ENCODE measurements around the gene TMEM87B. TPM values are rescaled to one million over a fixed set of nuclear protein-coding genes. Genes with fewer than 3 reads are reported as not detected.

The TMEM87B gene
- total RNA-seq, 1 experiment from 2014 or later = 10.5 TPM

- H3K4me1 ChIP-seq (ENCODE audit: insufficient read depth, low read length) = peaks cover 3% of the 10 kb centered on the region; the same call in 1 of the 2 replicates
- Mint-ChIP-seq H3K36me3 (ENCODE audit: insufficient read depth in 1 of 3, low read depth in 3 of 3) (no peaks in the 10 kb centered on the region; a peak in 1 of 7 replicates), H3K4me3 (no peak overlapping the region), H3K27ac (no peak overlapping the region), H3K9me3 (no peaks in the 10 kb centered on the region), H3K27me3 (ENCODE audit: low read depth) (no peaks in the 10 kb centered on the region; the same call in 1 of the 2 replicates), H3K4me1 (peaks cover 21 to 24% of the 10 kb centered on the region in 2 experiments)
- no peak overlapping the region for H2AK5ac ChIP-seq (ENCODE audit: insufficient read length, low read length)
- no peak overlapping the region for H2BK20ac ChIP-seq (ENCODE audit: low read depth, low read length, poor library complexity, severe bottlenecking)
- H3K79me1 ChIP-seq (ENCODE audit: insufficient read depth, low read depth, low read length, poor library complexity, severe bottlenecking) = no peaks in the 10 kb centered on the region
- H2BK5ac ChIP-seq (ENCODE audit: insufficient read length, low read length) = no peak overlapping the region
- no peak overlapping the region for H3K4me2 ChIP-seq (ENCODE audit: insufficient read depth, insufficient read length, low read length)
- H3T11ph ChIP-seq (ENCODE audit: low read length) = no peak overlapping the region
- H3K23ac ChIP-seq (ENCODE audit: insufficient read length, low read depth, low read length) = no peak overlapping the region
- DNase-seq = no peak
- no peak overlapping the region for H3K27ac ChIP-seq (ENCODE audit: insufficient read length, low read depth, low read length)
- H2AFZ ChIP-seq (ENCODE audit: low read length) = no peak overlapping the region
- H2BK15ac ChIP-seq (ENCODE audit: low read depth, low read length) = no peak overlapping the region
- H4K91ac ChIP-seq (ENCODE audit: insufficient read length, low read depth, low read length) = no peak overlapping the region
- H4K20me1 ChIP-seq (ENCODE audit: control insufficient read depth, insufficient read depth, insufficient read length) = no peaks in the 10 kb centered on the region
- H3K27me3 ChIP-seq (ENCODE audit: insufficient read depth, low read length) = no peaks in the 10 kb centered on the region
- no peak overlapping the region for H3K4ac ChIP-seq (ENCODE audit: low read depth, low read length)
- no peak overlapping the region for H3K56ac ChIP-seq (ENCODE audit: insufficient read length, low read depth, low read length)
- no peak overlapping the region for H4K8ac ChIP-seq (replicated peaks; ENCODE audit: insufficient read length, low read depth, low read length)
- no peak overlapping the region for H3K14ac ChIP-seq (ENCODE audit: insufficient read depth, low read length)
- no CpG with 5 or more reads among the region's 12 CpGs for WGBS (ENCODE audit: extremely low coverage, insufficient read length, low lambda C conversion rate)
- H3K23me2 ChIP-seq (ENCODE audit: insufficient read length, low read depth, low read length, poor library complexity, severe bottlenecking) = no peaks in the 10 kb centered on the region
- no peak overlapping the region for H3K9ac ChIP-seq (ENCODE audit: extremely low read depth, insufficient read length, low read length)
- H3K79me2 ChIP-seq (ENCODE audit: insufficient read depth, low read length) = no peaks in the 10 kb centered on the region
- no peaks in the 10 kb centered on the region for H3K9me3 ChIP-seq (ENCODE audit: control insufficient read depth, low read depth, low read length)
- no peak overlapping the region for H2BK120ac ChIP-seq (ENCODE audit: low read depth, low read length, poor library complexity, severe bottlenecking)
- H4K5ac ChIP-seq (ENCODE audit: insufficient read length, low read depth, low read length) = no peak overlapping the region
- no peak overlapping the region for H2BK12ac ChIP-seq (ENCODE audit: insufficient read length, low read depth, low read length)
- H3K18ac ChIP-seq (ENCODE audit: insufficient read length, low read depth, low read length) = no peak overlapping the region
- no peak for TF ChIP-seq CTCF (conservative IDR thresholded peaks at IDR 0.05)
Observed at GRCh38 chr2:112153179-112153490, 98.1 kb downstream of the TMEM87B start.
